GM06990 (cell line): ENCODE measurements around the gene RASA2.

Experiments used
- DNase-seq: peaks from one replicate; pipeline ENCODE4 v3.0.0-alpha.2; 2011; ENCODE audit not compliant: insufficient read length; ENCODE audit errors: extremely low read depth
- H3K27me3 ChIP-seq: replicated peaks from 2 replicates; pipeline ENCODE4 v1.6.0; 2011; ENCODE audit warnings: low read length; ENCODE audit not compliant: control insufficient read depth, insufficient read depth
- H3K36me3 ChIP-seq: 2 replicates; pipeline ENCODE4 v1.5.1; 2011; ENCODE audit warnings: low read length; ENCODE audit not compliant: control insufficient read depth, insufficient read depth
- H3K4me3 ChIP-seq: replicated peaks from 2 replicates; pipeline ENCODE4 v1.5.1; 2011; ENCODE audit warnings: low read depth, mild to moderate bottlenecking, control low read depth, low read length
- TF ChIP-seq, protein P1 (sequence below): IDR thresholded peaks from 2 replicates; pipeline ENCODE4 v1.5.1; 2011; ENCODE audit warnings: low read length, control low read depth, mild to moderate bottlenecking, inconsistent platforms; ENCODE audit not compliant: insufficient read depth, poor library complexity, severe bottlenecking

RASA2 gene

DNA sequence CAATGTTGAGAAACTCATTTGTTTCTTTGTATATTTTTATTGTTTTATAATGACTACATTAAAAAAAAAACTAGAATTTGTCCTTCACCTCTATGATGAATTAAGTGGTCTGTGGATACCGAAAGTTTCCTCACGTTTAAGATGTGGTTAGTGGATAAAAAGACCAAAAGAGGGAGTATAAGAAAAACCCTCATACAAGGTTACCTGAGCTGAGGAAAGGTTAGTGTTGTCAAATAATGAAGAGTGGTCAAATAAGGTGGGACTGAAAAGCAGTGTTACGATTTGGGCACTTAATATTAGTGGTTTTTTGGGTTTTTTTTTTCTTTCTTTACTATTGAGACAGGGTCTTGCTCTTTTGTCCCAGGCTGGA is 21.2 kb downstream of the RASA2 start:
- no peaks in the 10 kb centered on the region for H3K27me3 ChIP-seq
- H3K4me3 ChIP-seq = no peak overlapping the region
- TF ChIP-seq, protein P1, sequence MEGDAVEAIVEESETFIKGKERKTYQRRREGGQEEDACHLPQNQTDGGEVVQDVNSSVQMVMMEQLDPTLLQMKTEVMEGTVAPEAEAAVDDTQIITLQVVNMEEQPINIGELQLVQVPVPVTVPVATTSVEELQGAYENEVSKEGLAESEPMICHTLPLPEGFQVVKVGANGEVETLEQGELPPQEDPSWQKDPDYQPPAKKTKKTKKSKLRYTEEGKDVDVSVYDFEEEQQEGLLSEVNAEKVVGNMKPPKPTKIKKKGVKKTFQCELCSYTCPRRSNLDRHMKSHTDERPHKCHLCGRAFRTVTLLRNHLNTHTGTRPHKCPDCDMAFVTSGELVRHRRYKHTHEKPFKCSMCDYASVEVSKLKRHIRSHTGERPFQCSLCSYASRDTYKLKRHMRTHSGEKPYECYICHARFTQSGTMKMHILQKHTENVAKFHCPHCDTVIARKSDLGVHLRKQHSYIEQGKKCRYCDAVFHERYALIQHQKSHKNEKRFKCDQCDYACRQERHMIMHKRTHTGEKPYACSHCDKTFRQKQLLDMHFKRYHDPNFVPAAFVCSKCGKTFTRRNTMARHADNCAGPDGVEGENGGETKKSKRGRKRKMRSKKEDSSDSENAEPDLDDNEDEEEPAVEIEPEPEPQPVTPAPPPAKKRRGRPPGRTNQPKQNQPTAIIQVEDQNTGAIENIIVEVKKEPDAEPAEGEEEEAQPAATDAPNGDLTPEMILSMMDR = no peak
- no peaks in the 10 kb centered on the region for H3K36me3 ChIP-seq
- no peak for DNase-seq

DNA sequence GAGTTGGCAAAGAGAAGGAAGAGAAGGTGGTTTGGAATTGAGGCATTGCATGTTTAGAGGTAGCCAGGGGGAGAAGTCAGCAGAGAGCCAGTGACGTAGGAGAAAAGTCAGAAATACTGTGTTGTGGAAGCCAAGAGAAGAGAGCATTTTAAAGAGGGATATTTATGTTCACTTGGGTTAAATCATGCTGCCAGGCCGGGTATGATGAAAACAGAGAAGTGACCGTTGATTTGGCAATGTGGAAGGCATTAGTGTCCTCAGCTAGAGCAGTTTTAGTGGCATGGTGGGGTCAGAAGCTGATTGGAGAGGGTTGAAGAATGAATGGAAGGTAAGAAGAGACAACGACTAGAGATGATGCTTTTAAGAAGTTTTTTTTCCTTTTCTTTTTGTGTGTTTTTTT is 24.5 kb downstream of the RASA2 start:
- no peak for DNase-seq
- Histone ChIP-seq H3K36me3 (no peaks in the 10 kb centered on the region; the same call in 1 of the 2 replicates), H3K27me3 (no peaks in the 10 kb centered on the region), H3K4me3 (no peak overlapping the region)
- TF ChIP-seq, protein P1 = no peak

DNA sequence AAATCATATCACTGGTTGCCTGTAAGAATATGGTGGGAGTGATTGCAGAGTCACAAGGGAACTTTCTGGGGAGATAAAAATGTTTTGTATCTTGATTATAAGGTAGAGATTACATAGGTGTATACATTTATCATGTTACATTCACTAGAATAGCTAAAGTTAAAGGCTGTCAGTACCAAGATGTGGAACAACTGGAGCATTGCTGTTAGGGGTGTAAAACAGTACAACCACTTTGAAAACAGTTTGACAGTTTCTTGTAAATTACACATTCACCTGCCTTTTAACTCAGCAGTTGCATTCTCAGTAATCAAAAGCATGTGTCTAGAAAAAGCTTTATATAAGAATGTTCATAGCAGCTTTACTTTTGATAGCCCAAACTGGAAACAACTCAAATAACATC is 27.6 kb downstream of the RASA2 start:
- H3K27me3 ChIP-seq = no peaks in the 10 kb centered on the region
- TF ChIP-seq, protein P1 = no peak
- no peak for DNase-seq
- H3K4me3 ChIP-seq = no peak overlapping the region
- peaks cover 4% of the 10 kb centered on the region for H3K36me3 ChIP-seq

DNA sequence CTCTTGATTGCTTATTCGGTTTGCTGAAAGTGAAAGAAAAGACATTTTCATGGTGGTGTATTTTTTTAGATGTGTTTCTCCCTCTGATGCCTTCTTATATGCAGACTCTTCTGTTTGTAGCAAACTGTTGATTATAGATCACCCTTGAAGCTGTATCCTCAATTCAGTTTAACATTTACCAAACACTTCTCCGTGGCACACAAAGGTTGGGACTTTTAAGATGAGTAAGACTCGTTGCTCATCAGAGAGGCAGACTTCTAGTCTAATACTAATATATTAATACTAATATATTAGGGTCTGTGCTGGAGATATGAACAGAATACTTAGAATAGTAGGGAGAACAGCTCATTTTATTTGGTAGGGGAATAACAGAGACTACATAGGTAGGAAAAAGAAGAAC is 32.8 kb downstream of the RASA2 start:
- H3K27me3 ChIP-seq = no peaks in the 10 kb centered on the region

DNA sequence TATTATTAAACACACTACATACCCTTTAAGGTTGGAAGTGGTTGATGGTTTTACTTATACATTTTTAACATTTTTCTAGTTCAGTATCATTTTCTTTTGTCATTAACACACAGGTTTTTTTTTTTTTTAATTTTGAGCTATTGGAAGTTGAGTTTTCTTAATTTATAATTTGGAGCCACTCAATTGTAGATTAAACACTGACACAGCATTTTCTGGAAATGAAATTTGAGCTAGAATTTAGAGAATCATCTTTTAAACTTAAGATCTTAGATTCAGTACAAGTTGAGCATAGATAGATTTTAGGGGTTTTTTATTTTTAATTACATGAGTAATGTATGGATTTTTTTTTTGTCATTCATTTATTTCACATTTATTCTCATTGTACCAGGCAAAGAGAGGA is 35.0 kb downstream of the RASA2 start:
- Histone ChIP-seq H3K4me3 (no peak overlapping the region), H3K27me3 (no peaks in the 10 kb centered on the region), H3K36me3 (peaks cover 4% of the 10 kb centered on the region)
- DNase-seq = no peak
- TF ChIP-seq, protein P1 = no peak

More for the DNA sequence above, 32.8 kb downstream of the RASA2 start:
- no peak for DNase-seq
- peaks cover 4% of the 10 kb centered on the region for H3K36me3 ChIP-seq
- TF ChIP-seq, protein P1 = no peak
- H3K4me3 ChIP-seq = no peak overlapping the region
